ENCODE results near the gene ITGB4. TPM values are rescaled to one million over a fixed set of nuclear protein-coding genes. Genes with fewer than 3 reads are reported as not detected.

ITGB4 gene
- total and polyA plus RNA-seq, 2 experiments from 2014 or later = 0.09 to 0.40 TPM

DNA sequence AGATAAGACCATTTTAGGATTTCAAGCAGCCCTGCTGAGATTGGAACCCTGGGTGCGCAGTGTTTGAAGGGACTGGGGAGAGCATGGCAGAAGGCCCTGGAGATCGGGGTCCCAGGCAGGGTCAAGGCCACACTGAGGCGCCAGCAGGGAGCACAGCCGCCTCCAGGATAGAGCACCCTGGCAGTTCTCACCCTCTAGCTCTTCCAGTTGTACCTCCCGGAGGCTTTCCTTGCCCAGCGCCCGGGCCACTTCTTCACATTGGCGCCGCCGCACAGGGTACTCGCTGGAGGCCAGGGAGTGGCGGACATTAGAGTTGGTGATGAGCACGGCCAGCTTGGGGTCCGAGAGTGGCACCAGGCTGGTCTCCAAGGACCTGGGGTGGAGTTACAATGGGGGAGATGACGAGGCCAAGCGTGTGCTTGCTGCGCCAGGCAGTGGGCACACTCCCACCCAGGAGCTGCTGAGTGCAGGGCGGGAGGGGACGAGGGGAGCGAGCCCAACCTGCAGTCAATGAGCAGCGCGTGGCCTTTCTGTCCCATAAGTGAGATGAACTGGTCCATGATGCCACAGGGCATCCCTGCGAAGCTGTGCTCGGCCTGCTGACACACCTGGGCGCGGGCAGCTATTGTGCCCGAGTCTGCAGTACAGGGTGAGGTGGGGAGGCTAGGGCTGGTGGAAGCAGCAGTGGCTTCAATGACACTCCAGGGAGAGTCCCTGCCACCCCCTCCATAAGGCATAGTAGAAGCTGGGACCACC, 41.4 kb downstream of the ITGB4 start:
- H3K27ac ChIP-seq = no peak overlapping the region
- no peak for DNase-seq (ENCODE audit: low read depth in 1 of 2, low spot score in 1 of 2)
- TF ChIP-seq, protein P1, sequence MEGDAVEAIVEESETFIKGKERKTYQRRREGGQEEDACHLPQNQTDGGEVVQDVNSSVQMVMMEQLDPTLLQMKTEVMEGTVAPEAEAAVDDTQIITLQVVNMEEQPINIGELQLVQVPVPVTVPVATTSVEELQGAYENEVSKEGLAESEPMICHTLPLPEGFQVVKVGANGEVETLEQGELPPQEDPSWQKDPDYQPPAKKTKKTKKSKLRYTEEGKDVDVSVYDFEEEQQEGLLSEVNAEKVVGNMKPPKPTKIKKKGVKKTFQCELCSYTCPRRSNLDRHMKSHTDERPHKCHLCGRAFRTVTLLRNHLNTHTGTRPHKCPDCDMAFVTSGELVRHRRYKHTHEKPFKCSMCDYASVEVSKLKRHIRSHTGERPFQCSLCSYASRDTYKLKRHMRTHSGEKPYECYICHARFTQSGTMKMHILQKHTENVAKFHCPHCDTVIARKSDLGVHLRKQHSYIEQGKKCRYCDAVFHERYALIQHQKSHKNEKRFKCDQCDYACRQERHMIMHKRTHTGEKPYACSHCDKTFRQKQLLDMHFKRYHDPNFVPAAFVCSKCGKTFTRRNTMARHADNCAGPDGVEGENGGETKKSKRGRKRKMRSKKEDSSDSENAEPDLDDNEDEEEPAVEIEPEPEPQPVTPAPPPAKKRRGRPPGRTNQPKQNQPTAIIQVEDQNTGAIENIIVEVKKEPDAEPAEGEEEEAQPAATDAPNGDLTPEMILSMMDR (IDR thresholded peaks at IDR 0.05; ENCODE audit: low read depth, low read length) = no peak

DNA sequence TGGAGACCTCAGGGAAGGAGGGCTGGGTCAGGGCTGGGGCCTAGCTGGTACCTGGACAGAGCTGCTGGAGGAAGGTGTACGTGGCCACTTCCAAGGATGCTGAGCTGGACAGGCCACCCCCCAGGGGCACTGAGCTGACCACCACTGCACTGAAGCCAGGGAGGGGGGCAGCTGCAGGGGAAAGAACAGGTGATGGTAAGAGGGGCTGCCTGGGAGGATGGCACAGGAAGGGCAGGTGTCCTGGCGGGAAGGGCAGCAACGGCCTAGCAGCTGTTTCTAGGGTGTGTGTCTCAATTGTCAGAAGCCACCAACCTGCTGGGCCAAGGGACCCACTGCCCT, 42.0 kb downstream of the ITGB4 start:
- TF ChIP-seq, protein P1 (IDR thresholded peaks at IDR 0.05; ENCODE audit: low read depth, low read length) = no peak
- H3K27ac ChIP-seq = no peak overlapping the region
- no peaks in the 10 kb centered on the region for H3K9me3 ChIP-seq (ENCODE audit: low read depth)
- no peak for DNase-seq (ENCODE audit: low read depth in 1 of 2, low spot score in 1 of 2)
- no peak overlapping the region for H3K4me3 ChIP-seq
- no peaks in the 10 kb centered on the region for H3K4me1 ChIP-seq (ENCODE audit: low read depth)
- no peaks in the 10 kb centered on the region for H3K36me3 ChIP-seq
- H3K27me3 ChIP-seq = no peaks in the 10 kb centered on the region

More for the DNA sequence above, 41.4 kb downstream of the ITGB4 start:
- Histone ChIP-seq H3K4me1 (ENCODE audit: low read depth) (no peaks in the 10 kb centered on the region), H3K27me3 (no peaks in the 10 kb centered on the region), H3K9me3 (ENCODE audit: low read depth) (no peaks in the 10 kb centered on the region), H3K4me3 (no peak overlapping the region), H3K36me3 (no peaks in the 10 kb centered on the region)

DNA sequence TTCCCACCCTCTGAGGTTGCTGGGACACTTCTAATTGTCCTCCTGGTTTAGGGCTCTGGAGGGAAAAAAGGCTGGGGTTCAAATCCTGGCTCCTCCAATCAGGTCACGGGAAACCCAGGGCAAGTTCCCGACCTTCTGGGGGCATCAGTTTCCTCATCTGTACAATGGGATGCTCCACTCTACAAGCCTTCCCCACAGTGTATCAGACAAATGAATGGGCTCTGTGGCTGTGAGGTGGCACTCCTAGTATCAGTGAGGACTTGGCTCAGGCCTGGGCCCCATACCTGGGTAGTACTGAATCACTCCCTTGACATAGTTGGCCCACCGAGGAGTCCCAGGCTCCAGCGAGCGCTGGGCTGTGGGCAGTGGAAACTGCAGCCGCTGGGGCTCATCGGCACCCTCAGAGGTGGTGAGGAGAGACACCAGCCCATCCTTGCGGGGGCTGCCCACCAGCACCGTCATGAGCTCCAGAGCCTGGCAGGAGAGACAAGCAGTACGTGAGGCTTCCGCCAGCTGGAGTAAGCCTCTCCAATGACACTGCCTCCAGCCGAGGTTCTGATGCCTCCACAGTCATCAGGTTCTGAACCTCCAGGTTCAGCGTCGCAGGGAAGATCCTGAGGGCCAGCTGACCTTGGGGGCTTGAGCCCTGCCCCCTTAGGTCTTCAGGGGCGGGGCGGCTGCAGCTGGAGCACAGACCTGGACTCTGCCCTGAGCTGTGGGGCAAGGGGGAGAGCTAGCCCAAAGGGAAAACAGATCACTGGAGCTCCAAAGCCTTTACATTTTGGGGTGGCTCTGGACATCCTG, 42.6 kb downstream of the ITGB4 start:
- Histone ChIP-seq H3K27me3 (no peaks in the 10 kb centered on the region), H3K27ac (no peak overlapping the region), H3K4me1 (ENCODE audit: low read depth) (no peaks in the 10 kb centered on the region), H3K9me3 (ENCODE audit: low read depth) (no peaks in the 10 kb centered on the region), H3K4me3 (peak overlapping the region; percentile 49), H3K36me3 (no peaks in the 10 kb centered on the region)
- DNase-seq (ENCODE audit: low read depth in 1 of 2, low spot score in 1 of 2) = no peak
- TF ChIP-seq, protein P1 (IDR thresholded peaks at IDR 0.05; ENCODE audit: low read depth, low read length) = no peak

DNA sequence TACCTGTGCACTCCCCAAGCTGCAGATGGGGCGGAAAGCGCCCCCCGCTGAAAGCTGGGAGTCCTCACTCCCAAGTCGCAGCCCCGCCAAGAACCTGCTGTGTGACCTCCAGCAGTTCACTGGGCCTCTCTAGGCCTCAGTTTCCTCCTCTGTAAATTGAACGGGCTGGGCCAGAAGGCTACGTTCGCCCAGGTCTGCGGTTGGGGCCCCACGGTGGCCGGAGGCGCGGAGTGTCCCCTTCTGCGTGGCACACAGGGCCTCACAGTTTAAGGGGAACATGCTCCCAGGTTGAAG, 43.1 kb downstream of the ITGB4 start:
- DNase-seq (ENCODE audit: low read depth in 1 of 2, low spot score in 1 of 2) = no peak
- TF ChIP-seq, protein P1 (IDR thresholded peaks at IDR 0.05; ENCODE audit: low read depth, low read length) = no peak
- Histone ChIP-seq H3K9me3 (ENCODE audit: low read depth) (no peaks in the 10 kb centered on the region), H3K36me3 (no peaks in the 10 kb centered on the region), H3K27me3 (no peaks in the 10 kb centered on the region), H3K4me1 (ENCODE audit: low read depth) (no peaks in the 10 kb centered on the region), H3K4me3 (peak overlapping the region; percentile 49), H3K27ac (no peak overlapping the region)

DNA sequence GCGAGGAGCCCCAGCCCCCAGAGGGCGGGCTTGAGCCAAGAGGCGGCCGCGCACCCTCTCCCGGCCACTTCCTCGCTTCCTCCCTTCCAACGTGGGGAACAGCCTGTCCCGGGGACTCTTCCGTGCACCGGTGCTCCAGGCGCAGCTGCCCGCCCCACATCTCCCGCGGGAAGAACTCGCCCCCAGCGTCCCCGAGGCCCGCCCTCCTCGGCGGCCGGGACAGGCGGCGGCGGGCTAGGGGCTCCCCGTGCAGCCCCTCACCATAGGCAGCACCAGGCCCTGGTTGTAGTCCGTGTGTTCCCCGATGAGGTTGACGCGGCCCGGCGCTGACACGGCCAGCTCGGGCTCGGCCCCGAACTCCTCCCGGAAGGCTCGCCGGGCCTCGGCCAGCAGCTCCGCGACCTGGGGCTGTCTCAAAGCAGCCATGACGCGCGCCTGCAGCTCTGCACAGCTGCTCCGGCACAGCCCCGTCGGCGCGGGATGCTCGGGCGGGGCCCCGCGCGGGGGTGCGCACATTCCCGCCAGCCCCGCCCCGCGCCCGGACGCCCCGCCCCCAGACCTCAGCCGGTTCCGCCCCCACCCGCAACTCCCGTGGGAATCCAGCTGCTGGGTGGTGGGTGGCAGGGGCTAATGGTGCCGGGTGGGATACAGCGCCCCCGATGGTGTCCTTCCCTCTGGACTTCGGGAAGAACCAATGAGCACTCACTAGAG, 43.6 kb downstream of the ITGB4 start, which contains the start of gene GALK1:
GALK1 (minus strand) TSS at position 482 of the 711 bp plus-strand sequence; CDS start at position 426, 56 bp downstream.
- TF ChIP-seq, protein P1 (IDR thresholded peaks at IDR 0.05; ENCODE audit: low read depth, low read length) = peak; percentile 64
- Histone ChIP-seq H3K27me3 (no peaks in the 10 kb centered on the region), H3K36me3 (no peaks in the 10 kb centered on the region), H3K27ac (peak within 1 kb of the TSS; percentile 29), H3K4me3 (peak within 1 kb of the TSS; percentile 49), H3K9me3 (ENCODE audit: low read depth) (no peaks in the 10 kb centered on the region), H3K4me1 (ENCODE audit: low read depth) (no peaks in the 10 kb centered on the region)
- peak; percentile 74 to 81 for DNase-seq (ENCODE audit: low read depth in 1 of 2, low spot score in 1 of 2)
